Activated CD4-positive, alpha-beta T cell treated with anti-CD3 and anti-CD28 coated beads for 48 hours (primary cell): ENCODE measurements around the gene FNIP1.
"Not testable (repeated sequence)": the region's sequence is repeated elsewhere in the genome, so short reads cannot be mapped to it uniquely, and the experiment has no call there.

Experiments
- DNase-seq: peaks from one replicate; pipeline ENCODE4 v3.0.0-alpha.2; 2020

Gene FNIP1

DNA sequence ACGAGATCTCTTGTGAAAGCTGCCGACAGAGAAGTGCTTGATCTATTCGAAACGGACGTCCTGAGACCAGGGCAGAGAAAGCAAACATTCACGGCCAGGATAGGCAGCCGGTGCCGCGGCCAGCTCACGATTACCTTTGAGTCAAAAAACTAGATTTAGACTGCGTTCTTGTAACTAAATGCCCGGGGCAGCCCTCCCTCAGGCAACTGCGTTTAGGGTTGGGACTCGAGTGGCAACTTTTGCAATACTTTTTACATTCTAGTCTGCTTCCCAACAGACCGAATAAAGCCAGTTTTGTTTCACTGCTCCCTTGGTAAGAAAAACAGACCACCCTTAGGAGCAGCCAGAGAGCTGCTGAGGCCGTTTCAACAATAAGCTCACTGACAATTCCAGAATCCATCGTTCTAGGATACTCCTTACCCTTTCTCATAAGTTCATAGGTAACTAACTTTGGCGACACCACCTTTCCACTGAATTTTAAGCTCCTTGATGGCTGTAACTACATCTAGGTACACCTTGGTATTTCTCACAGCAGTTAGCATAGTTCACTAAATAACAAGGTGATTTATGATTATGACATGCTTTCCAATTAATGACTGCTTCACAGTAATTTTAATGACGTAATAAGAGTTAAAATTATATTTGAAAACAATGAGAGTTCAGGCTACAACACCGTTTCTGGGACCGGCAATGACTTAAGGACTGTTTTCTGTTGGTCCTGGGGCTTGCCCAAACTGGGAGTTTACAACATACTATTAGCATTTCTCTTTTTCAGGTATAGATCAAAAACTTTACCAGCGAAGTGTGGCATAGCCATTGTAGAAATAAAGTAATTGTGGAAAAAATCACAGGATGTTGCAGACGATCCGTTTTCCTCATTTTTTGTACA is 160.9 kb downstream of the FNIP1 start:
- no peak for DNase-seq

- peak; percentile 97 for DNase-seq
Measured at GRCh38 chr5:131634996-131635683, 161.7 kb downstream of the FNIP1 start, which contains the start of gene RAPGEF6. TSS of gene RAPGEF6 (minus strand) at chr5:131635229. CDS start at chr5:131635030, 199 bp downstream.

GRCh38 chr5:131634666-131634995 is 162.2 kb downstream of the FNIP1 start:
- peak; percentile 74 for DNase-seq

GRCh38 chr5:131634238-131634637 is 162.6 kb downstream of the FNIP1 start:
- DNase-seq = no peak

DNA sequence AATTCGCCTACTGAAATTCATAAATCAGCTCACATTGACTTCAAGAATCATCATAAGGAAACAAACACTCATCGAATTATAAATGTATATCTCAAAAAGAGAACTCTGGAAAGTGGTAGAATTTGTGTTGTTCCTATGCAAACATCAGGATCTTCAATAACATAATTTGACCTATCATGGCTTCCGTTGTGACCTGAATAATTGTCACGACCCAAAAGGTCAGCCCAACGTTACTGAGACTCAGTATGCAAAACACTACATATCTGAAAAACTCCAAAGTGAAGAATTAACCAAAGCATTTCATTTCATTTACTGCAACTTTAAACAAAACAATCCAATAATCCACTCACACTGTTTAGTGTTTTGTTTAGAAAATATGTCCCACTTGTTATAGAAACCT is 163.0 kb downstream of the FNIP1 start:
- DNase-seq = no peak

DNA sequence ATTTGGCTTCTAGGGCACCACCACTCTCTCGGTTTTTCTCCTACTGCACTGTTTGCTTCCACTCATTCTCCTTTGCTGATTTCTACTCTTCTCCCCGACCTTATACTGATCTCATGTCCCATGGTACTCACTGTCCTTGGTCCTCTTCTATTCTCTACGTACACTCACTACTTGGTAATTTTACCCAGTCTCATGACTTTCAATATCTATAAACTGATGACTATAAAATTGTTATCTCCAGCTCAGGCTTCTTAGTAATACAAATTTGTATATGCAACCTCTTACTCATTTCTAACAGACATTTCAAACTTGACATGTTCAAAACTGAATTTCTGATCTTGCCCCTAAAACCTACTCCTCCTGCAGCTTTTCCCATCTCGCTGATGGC is 165.9 kb downstream of the FNIP1 start:
- no peak for DNase-seq

DNA sequence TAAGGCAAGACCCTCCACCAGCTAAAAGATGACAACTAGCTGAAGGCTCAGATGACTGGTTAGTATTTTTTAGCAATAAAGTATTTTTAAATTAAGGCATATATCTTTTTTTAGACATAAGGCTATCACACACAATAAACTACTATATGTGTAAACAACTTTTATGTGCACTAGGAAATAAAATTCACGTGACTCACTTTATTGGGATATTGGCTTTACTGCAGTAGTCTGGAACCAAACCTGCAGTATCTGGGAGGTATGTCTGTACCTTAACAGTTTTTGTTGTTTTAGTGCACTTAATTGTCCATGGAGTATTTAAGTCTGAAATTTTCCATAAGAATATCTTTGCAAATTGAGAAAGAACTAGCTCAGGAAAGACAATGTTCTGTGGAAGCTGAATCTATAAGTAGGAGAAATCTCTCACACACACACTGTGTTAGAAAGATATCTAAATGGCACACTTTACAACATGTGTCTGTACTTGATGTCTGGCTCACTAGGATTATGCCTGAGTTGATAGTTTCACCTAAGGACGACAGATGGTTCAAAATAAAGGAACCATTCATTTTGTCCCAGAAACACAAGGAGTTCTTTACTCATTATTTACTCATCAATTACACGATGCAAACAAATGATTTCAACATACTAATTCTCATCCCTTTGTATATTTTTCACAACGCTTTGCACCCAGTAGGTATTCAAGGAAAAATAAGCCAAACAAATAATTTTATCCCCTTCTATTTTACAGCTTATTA is 166.4 kb downstream of the FNIP1 start:
- no peak for DNase-seq

GRCh38 chr5:131628990-131629389 is 167.8 kb downstream of the FNIP1 start:
- DNase-seq = no peak

DNA sequence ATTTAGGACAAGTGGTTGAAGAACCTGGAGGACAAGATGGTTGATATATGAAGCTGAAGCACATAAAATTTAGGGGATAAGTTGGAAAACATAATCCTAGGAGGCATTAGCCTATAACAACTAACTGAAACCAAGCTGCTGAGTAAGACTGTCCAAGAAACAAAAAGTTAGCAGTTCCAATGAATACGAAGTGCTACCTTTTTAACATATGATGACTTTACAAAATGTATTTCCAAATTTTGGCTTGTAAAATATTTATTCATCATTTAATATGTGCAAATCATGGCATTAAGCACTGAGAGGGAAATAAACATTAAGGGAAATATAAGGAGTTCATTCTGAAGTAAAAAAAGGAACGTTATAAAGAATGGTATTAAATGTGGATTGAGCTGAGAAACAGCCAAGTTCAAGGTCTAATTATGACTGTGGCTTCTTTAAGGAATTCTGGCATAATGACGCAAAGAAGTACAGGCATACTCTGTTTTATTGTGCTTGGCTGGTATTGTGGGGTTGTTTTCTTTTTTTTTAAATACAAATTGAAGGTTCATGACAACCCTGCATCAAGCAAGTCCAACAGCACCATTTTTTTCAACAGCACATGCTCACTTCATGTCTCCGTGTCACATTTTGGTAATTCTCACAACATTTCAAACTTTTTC is 169.5 kb downstream of the FNIP1 start:
- DNase-seq = no peak

- no peak for DNase-seq
Measured at GRCh38 chr5:131622633-131623032, 174.2 kb downstream of the FNIP1 start.

DNA sequence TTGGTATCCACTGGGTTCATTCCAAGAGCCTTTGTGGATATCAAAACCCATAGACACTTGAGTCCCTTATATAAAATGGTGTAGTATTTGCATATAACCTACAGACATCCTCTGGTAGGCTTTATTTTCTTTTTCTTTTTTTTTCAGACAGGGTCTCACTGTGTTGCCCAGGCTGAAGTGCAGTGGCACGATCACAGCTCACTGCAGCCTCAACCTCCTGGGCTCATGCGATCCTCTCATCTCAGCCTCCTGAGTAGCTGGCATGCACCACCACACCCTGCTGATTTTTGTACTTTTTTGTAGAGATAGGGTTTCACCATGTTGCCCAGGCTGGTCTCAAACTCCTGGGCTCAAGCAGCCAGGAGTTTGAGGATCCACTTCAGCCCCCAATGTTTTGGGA is 175.7 kb downstream of the FNIP1 start:
- not testable (repeated sequence) for DNase-seq

GRCh38 chr5:131619102-131619501 is 177.7 kb downstream of the FNIP1 start:
- no peak for DNase-seq

DNA sequence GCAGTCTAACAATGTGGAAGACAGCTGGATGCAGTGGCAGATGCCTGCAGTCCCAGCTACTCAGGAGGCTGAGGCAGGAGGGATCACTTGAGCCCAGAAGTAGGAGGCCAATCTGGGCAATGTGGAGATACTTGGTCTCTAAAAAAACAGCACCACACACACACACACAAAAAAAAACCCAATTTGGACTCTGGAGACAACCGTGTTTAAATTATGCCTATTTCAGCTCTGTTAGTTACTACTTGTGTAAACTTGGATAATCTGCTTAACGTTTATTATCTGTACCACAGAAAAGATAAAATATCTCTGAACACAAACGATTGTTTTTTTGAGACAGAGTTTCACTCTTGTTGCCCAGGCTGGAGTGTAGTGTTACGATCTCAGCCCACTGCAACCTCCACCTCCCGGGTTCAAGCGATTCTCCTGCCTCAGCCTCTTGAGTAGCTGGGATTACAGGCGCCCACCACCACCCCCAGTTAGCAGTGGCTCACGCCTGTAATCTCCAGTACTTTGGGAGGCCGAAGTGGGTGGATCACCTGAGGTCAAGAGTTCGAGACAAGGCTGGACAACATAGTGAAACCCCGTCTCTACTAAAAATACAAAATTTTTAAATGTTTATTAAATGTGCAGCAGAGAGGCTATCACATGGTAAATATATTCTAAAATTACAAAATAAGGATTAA is 179.5 kb downstream of the FNIP1 start:
- no peak for DNase-seq

DNA sequence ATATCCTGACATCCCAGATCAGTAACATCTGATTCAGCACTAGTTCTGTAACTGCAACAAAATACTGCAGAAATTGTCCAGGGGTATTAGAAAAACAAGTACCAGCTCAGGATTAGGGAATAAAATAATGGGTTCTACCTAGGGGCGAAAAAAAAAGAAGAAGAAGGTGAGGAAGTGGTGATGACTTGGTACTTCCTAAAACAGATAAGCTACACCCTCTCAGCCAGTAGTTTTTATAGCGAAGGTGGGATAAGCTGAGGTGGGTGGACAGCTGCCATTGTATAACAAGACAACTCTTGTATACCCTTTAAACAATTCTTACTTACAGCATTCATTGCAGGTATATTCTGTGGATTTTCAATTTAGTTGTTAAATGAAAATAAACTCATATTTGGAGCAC is 180.9 kb downstream of the FNIP1 start:
- DNase-seq = no peak

DNA sequence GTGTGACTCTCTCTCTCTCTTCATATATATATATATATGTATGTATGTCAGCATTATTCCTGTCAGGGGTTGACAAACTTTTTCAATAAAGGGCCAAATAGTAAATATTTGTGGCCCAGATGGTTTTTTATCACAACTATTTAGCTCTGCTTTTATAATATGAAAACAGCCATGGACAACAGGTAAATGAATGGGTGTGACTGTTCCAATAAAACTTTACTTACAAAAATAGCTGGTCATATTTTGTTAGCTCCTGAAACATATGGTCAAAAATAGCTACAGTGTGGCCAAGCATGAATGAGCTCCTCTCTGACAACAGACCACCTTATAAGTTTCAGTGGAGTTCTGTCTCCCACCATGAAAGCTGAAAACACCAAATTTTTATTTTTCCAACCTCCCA is 183.4 kb downstream of the FNIP1 start:
- no peak for DNase-seq

DNA sequence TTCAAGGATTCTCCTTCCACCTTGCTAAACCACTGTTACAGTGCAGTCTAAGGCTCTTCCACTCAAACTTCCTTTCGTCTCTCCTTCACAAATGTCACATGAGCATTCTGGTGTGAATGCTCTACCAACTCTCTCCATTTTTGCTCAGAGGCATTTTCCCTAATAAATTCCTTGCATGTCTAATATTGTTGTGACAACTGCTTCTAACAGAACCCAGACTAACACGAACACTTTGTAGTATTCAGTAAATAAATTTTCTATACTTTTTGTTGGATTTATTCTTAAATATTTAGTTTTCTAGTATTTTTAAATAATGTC is 185.8 kb downstream of the FNIP1 start:
- no peak for DNase-seq

GRCh38 chr5:131610198-131611063 is 186.4 kb downstream of the FNIP1 start:
- DNase-seq = no peak

- no peak for DNase-seq
Measured at GRCh38 chr5:131609774-131610173, 187.0 kb downstream of the FNIP1 start.

DNA sequence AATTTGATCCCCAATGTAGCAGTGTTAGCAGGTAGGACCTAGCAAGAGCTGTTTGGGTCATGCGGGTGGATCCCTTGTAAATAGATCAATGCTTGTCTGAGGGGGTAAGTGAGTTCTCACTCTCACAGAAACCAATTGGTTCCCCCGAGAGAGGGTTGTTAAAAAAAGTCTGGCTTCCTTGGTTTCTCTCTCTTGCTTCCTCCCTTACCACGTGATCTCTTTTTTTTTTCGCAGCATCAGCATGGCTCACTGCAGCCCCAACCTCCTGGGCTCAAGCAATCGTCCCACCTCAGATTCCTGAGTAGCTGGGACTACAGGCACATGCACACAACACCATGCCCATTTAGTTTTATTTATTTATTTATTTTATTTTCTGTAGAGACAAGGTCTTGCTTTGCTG is 188.2 kb downstream of the FNIP1 start:
- DNase-seq = no peak

DNA sequence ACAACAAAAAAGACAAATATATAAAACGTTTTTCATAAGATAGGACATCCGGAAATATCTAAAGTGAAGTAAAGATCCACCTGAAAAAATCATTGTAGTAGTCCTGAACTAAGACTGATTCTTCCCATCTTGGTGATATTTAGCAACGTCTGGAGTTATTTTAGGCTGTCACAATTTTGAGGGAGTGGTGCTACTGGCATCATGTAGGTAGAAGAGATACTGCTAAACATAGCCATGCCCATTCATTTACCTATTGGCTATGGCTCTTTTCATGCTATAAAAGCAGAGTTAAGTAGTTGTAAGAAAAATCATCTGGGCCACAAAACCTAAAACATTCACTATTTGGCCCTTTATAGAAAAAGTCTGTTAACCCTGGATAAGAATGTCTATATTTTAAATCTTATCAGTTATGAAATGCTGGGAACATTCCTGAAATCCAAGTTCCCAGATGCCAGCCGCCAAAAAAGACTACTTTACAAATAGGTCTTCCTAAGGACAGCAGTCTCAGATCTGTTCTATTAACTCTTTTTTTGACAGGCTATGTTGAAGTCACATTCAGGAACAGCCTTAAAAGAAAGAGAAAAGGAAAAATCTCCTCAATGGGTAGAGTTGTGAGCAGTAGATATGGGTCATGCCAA is 188.8 kb downstream of the FNIP1 start:
- DNase-seq = no peak

- DNase-seq = no peak
Measured at GRCh38 chr5:131607418-131607817, 189.4 kb downstream of the FNIP1 start.
